H1 (cell line): ENCODE data around the gene CNR2.

ENCODE experiments used
- ATF3 ChIP-seq: IDR thresholded peaks from 2 replicates; pipeline ENCODE4 v1.6.1; 2011; ENCODE audit warnings: low read depth, mild to moderate bottlenecking, low read length; ENCODE audit not compliant: insufficient read depth
- CTCF ChIP-seq, 3 experiments: IDR thresholded peaks; 1 replicate in 2 of 3; 2 replicates in 1 of 3; pipeline versions ENCODE4 v1.5.1 to v1.6.1; 2011; ENCODE audit warnings: low read length in 3 of 3, mild to moderate bottlenecking in 3 of 3, inconsistent platforms in 2 of 3, low read depth in 1 of 3, moderate library complexity in 1 of 3; ENCODE audit not compliant: insufficient read depth in 1 of 3; ENCODE audit errors: control extremely low read depth in 1 of 3
- GABPA ChIP-seq: IDR thresholded peaks from 2 replicates; pipeline ENCODE4 v1.6.1; 2011; ENCODE audit warnings: mild to moderate bottlenecking, low read length, moderate library complexity, borderline replicate concordance; ENCODE audit not compliant: insufficient read depth
- HDAC6 ChIP-seq: IDR thresholded peaks from one replicate; pipeline ENCODE4 v1.7.1; 2012; ENCODE audit warnings: low read depth, mild to moderate bottlenecking, inconsistent platforms, low read length, moderate library complexity
- KDM1A ChIP-seq: fragments of 200-600, 300-600 bp; sonication (generic); IDR thresholded peaks from 2 replicates; pipeline ENCODE4 v1.7.1; 2016; ENCODE audit warnings: mild to moderate bottlenecking, low read length, borderline replicate concordance
- MAFK ChIP-seq: IDR thresholded peaks from 2 replicates; pipeline ENCODE4 v1.6.1; 2012; ENCODE audit warnings: low read depth, mild to moderate bottlenecking, improper control_type of control experiment, low read length
- PHF8 ChIP-seq: fragments of 200-600 bp; sonication (generic); conservative IDR thresholded peaks from 2 replicates; pipeline ENCODE4 v1.7.1; 2012; ENCODE audit warnings: low read depth, mild to moderate bottlenecking, inconsistent platforms, low read length, moderate library complexity
- POLR2A ChIP-seq, 2 experiments: IDR thresholded peaks; 1 replicate in 1 of 2; 2 replicates in 1 of 2; pipeline ENCODE4 v1.6.1; 2011; ENCODE audit warnings: low read depth in 2 of 2, low read length in 2 of 2, mild to moderate bottlenecking in 2 of 2; ENCODE audit errors: control extremely low read depth in 1 of 2
- YY1 ChIP-seq: IDR thresholded peaks from 2 replicates; pipeline ENCODE4 v1.6.1; 2011; ENCODE audit warnings: low read depth, mild to moderate bottlenecking, low read length

- no peak for TF ChIP-seq ATF3
- no peak for TF ChIP-seq HDAC6
- no peak for TF ChIP-seq CTCF (IDR thresholded peaks at IDR 0.05; ENCODE audit: control extremely low read depth in 1 of 3, insufficient read depth in 1 of 3, low read depth in 1 of 3, low read length in 3 of 3)
- no peak for TF ChIP-seq MAFK
- TF ChIP-seq GABPA, result no peak
- TF ChIP-seq YY1, result no peak
- TF ChIP-seq PHF8, result no peak
- TF ChIP-seq KDM1A, result no peak
- no peak for TF ChIP-seq POLR2A (IDR thresholded peaks at IDR 0.05; ENCODE audit: control extremely low read depth in 1 of 2, low read depth in 2 of 2, low read length in 2 of 2)
Measured at GRCh38 chr1:23872421-23872820, 40.7 kb downstream of the CNR2 start.
